ENCODE measurements around the gene PACRG. TPM values are rescaled to one million over a fixed set of nuclear protein-coding genes. Genes with fewer than 3 reads are reported as not detected.

PACRG gene
- total RNA-seq, 1 experiment from 2014 or later = 0.26 TPM

DNA sequence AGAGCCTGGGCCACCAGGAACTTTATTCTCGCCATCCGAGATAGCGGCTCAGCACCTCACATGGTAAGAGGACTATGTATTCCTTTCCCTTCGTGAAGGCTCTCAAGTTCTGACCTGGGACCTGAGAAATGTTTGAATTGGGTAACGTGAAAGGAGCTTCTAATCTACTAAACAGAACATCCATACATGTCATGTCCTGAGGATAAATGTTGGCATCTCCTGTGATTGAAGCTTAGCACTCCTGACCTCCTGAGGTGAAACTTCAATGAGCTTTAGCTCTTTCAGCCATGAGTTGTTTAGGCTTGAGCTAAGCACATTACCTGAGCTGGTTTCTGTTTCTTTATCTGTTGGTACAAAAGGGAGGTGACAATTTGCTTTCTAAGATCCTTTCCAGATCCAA, 280.9 kb downstream of the PACRG start:
- no peaks in the 10 kb centered on the region for H3K4me1 ChIP-seq (ENCODE audit: insufficient read depth, low read length)
- Mint-ChIP-seq H3K36me3 (ENCODE audit: insufficient read depth in 1 of 3, low read depth in 3 of 3) (no peaks in the 10 kb centered on the region; a peak in 1 of 7 replicates), H3K27me3 (ENCODE audit: low read depth) (no peaks in the 10 kb centered on the region), H3K27ac (no peak overlapping the region), H3K4me1 (peaks cover 7 to 10% of the 10 kb centered on the region in 2 experiments; a peak in 3 of 4 replicates), H3K4me3 (no peak overlapping the region), H3K9me3 (no peaks in the 10 kb centered on the region)
- no peak overlapping the region for H3K9ac ChIP-seq (ENCODE audit: extremely low read depth, insufficient read length, low read length)
- H3K9me3 ChIP-seq (ENCODE audit: control insufficient read depth, low read depth, low read length) = no peaks in the 10 kb centered on the region
- no peak overlapping the region for H3K18ac ChIP-seq (ENCODE audit: insufficient read length, low read depth, low read length)
- WGBS (ENCODE audit: extremely low coverage, insufficient read length, low lambda C conversion rate) = no CpG with 5 or more reads among the region's 5 CpGs
- DNase-seq = no peak
- no peak overlapping the region for H3T11ph ChIP-seq (ENCODE audit: low read length)
- no peak overlapping the region for H2BK5ac ChIP-seq (ENCODE audit: insufficient read length, low read length)
- no peak overlapping the region for H4K8ac ChIP-seq (replicated peaks; ENCODE audit: insufficient read length, low read depth, low read length)
- no peaks in the 10 kb centered on the region for H3K23me2 ChIP-seq (ENCODE audit: insufficient read length, low read depth, low read length, poor library complexity, severe bottlenecking)
- no peaks in the 10 kb centered on the region for H4K20me1 ChIP-seq (ENCODE audit: control insufficient read depth, insufficient read depth, insufficient read length)
- H2AFZ ChIP-seq (ENCODE audit: low read length) = no peak overlapping the region
- no peak overlapping the region for H2AK5ac ChIP-seq (ENCODE audit: insufficient read length, low read length)
- no peak overlapping the region for H2BK15ac ChIP-seq (ENCODE audit: low read depth, low read length)
- H3K79me2 ChIP-seq (ENCODE audit: insufficient read depth, low read length) = no peaks in the 10 kb centered on the region
- no peak overlapping the region for H2BK20ac ChIP-seq (ENCODE audit: low read depth, low read length, poor library complexity, severe bottlenecking)
- H3K4me2 ChIP-seq (ENCODE audit: insufficient read depth, insufficient read length, low read length) = no peak overlapping the region
- H3K79me1 ChIP-seq (ENCODE audit: insufficient read depth, low read depth, low read length, poor library complexity, severe bottlenecking) = no peaks in the 10 kb centered on the region
- no peaks in the 10 kb centered on the region for H3K27me3 ChIP-seq (ENCODE audit: insufficient read depth, low read length)
- H2BK120ac ChIP-seq (ENCODE audit: low read depth, low read length, poor library complexity, severe bottlenecking) = no peak overlapping the region
- H2BK12ac ChIP-seq (ENCODE audit: insufficient read length, low read depth, low read length) = no peak overlapping the region
- H3K56ac ChIP-seq (ENCODE audit: insufficient read length, low read depth, low read length) = no peak overlapping the region
- TF ChIP-seq, protein P1, sequence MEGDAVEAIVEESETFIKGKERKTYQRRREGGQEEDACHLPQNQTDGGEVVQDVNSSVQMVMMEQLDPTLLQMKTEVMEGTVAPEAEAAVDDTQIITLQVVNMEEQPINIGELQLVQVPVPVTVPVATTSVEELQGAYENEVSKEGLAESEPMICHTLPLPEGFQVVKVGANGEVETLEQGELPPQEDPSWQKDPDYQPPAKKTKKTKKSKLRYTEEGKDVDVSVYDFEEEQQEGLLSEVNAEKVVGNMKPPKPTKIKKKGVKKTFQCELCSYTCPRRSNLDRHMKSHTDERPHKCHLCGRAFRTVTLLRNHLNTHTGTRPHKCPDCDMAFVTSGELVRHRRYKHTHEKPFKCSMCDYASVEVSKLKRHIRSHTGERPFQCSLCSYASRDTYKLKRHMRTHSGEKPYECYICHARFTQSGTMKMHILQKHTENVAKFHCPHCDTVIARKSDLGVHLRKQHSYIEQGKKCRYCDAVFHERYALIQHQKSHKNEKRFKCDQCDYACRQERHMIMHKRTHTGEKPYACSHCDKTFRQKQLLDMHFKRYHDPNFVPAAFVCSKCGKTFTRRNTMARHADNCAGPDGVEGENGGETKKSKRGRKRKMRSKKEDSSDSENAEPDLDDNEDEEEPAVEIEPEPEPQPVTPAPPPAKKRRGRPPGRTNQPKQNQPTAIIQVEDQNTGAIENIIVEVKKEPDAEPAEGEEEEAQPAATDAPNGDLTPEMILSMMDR (conservative IDR thresholded peaks at IDR 0.05) = no peak
- no peak overlapping the region for H3K4ac ChIP-seq (ENCODE audit: low read depth, low read length)
- no peak overlapping the region for H4K5ac ChIP-seq (ENCODE audit: insufficient read length, low read depth, low read length)
- H3K27ac ChIP-seq (ENCODE audit: insufficient read length, low read depth, low read length) = no peak overlapping the region
- H3K23ac ChIP-seq (ENCODE audit: insufficient read length, low read depth, low read length) = no peak overlapping the region
- H3K14ac ChIP-seq (ENCODE audit: insufficient read depth, low read length) = no peak overlapping the region
- no peak overlapping the region for H4K91ac ChIP-seq (ENCODE audit: insufficient read length, low read depth, low read length)
